H9 (cell line): ENCODE results near the gene NFE2. TPM values are rescaled to one million over a fixed set of nuclear protein-coding genes. Genes with fewer than 3 reads are reported as not detected.

Experiments
- DNase-seq: peaks from one replicate; pipeline ENCODE4 v3.0.0-alpha.2; 2017
- H2AFZ ChIP-seq: one replicate; pipeline ENCODE4 v1.6.1; 2013; ENCODE audit warnings: mild to moderate bottlenecking, low read length, control low read depth, moderate library complexity
- H2AK5ac ChIP-seq: 2 replicates; pipeline ENCODE4 v1.6.1; 2013; ENCODE audit warnings: low read length, control low read depth, mixed read lengths; ENCODE audit not compliant: insufficient read length
- H2BK120ac ChIP-seq: one replicate; pipeline ENCODE4 v1.6.1; 2013; ENCODE audit warnings: low read depth, mild to moderate bottlenecking, low read length, control low read depth, inconsistent platforms; ENCODE audit not compliant: poor library complexity, severe bottlenecking
- H2BK12ac ChIP-seq: 2 replicates; pipeline ENCODE4 v1.6.1; 2013; ENCODE audit warnings: low read length, control low read depth, mixed read lengths, low read depth; ENCODE audit not compliant: insufficient read length
- H2BK15ac ChIP-seq: 2 replicates; pipeline ENCODE4 v1.6.1; 2013; ENCODE audit warnings: low read depth, low read length, control low read depth
- H2BK20ac ChIP-seq: one replicate; pipeline ENCODE4 v1.6.1; 2013; ENCODE audit warnings: low read depth, mild to moderate bottlenecking, low read length, control low read depth, inconsistent platforms; ENCODE audit not compliant: poor library complexity, severe bottlenecking
- H2BK5ac ChIP-seq: 2 replicates; pipeline ENCODE4 v1.6.1; 2013; ENCODE audit warnings: low read length, control low read depth, mixed read lengths; ENCODE audit not compliant: insufficient read length
- H3K14ac ChIP-seq: 2 replicates; pipeline ENCODE4 v1.6.1; 2013; ENCODE audit warnings: low read length, control low read depth; ENCODE audit not compliant: insufficient read depth
- H3K18ac ChIP-seq: 2 replicates; pipeline ENCODE4 v1.6.1; 2013; ENCODE audit warnings: low read depth, mild to moderate bottlenecking, mixed read lengths, low read length, control low read depth; ENCODE audit not compliant: insufficient read length
- H3K23ac ChIP-seq: 2 replicates; pipeline ENCODE4 v1.6.1; 2013; ENCODE audit warnings: low read length, control low read depth, mixed read lengths, low read depth; ENCODE audit not compliant: insufficient read length
- H3K23me2 ChIP-seq: 2 replicates; pipeline ENCODE4 v1.6.1; 2013; ENCODE audit warnings: low read depth, mild to moderate bottlenecking, mixed read lengths, low read length, control low read depth; ENCODE audit not compliant: insufficient read length, poor library complexity, severe bottlenecking
- H3K27ac ChIP-seq: 2 replicates; pipeline ENCODE4 v1.5.1; 2013; ENCODE audit warnings: low read length, control low read depth, mixed read lengths, low read depth; ENCODE audit not compliant: insufficient read length
- H3K27me3 ChIP-seq: 2 replicates; pipeline ENCODE4 v1.6.1; 2013; ENCODE audit warnings: low read length, control low read depth, inconsistent platforms; ENCODE audit not compliant: insufficient read depth
- H3K4ac ChIP-seq: 2 replicates; pipeline ENCODE4 v1.6.1; 2013; ENCODE audit warnings: low read depth, mild to moderate bottlenecking, control low read depth, inconsistent platforms, low read length, moderate library complexity
- H3K4me1 ChIP-seq: 2 replicates; pipeline ENCODE4 v1.6.1; 2013; ENCODE audit warnings: low read length, control low read depth, inconsistent platforms; ENCODE audit not compliant: insufficient read depth
- H3K4me2 ChIP-seq: 2 replicates; pipeline ENCODE4 v1.6.1; 2013; ENCODE audit warnings: low read length, control low read depth, mixed read lengths; ENCODE audit not compliant: insufficient read length, insufficient read depth
- H3K56ac ChIP-seq: 2 replicates; pipeline ENCODE4 v1.6.1; 2013; ENCODE audit warnings: low read depth, mild to moderate bottlenecking, mixed read lengths, low read length, control low read depth; ENCODE audit not compliant: insufficient read length
- H3K79me1 ChIP-seq: 2 replicates; pipeline ENCODE4 v1.6.1; 2013; ENCODE audit warnings: low read depth, mild to moderate bottlenecking, moderate library complexity, low read length, control low read depth, inconsistent platforms; ENCODE audit not compliant: insufficient read depth, poor library complexity, severe bottlenecking
- H3K79me2 ChIP-seq: 2 replicates; pipeline ENCODE4 v1.6.1; 2013; ENCODE audit warnings: low read length, control low read depth, inconsistent platforms; ENCODE audit not compliant: insufficient read depth
- H3K9ac ChIP-seq: 2 replicates; pipeline ENCODE4 v1.6.1; 2013; ENCODE audit warnings: low read length, control low read depth, mixed read lengths; ENCODE audit not compliant: insufficient read length; ENCODE audit errors: extremely low read depth
- H3K9me3 ChIP-seq: one replicate; pipeline ENCODE4 v1.6.1; 2013; ENCODE audit warnings: low read depth, low read length, inconsistent platforms; ENCODE audit not compliant: control insufficient read depth
- H3T11ph ChIP-seq: one replicate; pipeline ENCODE4 v1.6.1; 2013; ENCODE audit warnings: mild to moderate bottlenecking, low read length, control low read depth, inconsistent platforms
- H4K20me1 ChIP-seq: one replicate; pipeline ENCODE4 v1.6.1; 2013; ENCODE audit not compliant: control insufficient read depth, insufficient read length, insufficient read depth
- H4K5ac ChIP-seq: 2 replicates; pipeline ENCODE4 v1.6.1; 2013; ENCODE audit warnings: low read depth, mild to moderate bottlenecking, mixed read lengths, low read length, control low read depth; ENCODE audit not compliant: insufficient read length
- H4K8ac ChIP-seq: replicated peaks from 2 replicates; pipeline ENCODE4 v1.6.1; 2013; ENCODE audit warnings: low read length, control low read depth, mixed read lengths, low read depth; ENCODE audit not compliant: insufficient read length
- H4K91ac ChIP-seq: 2 replicates; pipeline ENCODE4 v1.6.1; 2013; ENCODE audit warnings: low read depth, mild to moderate bottlenecking, moderate library complexity, mixed read lengths, low read length, control low read depth; ENCODE audit not compliant: insufficient read length
- H3K27ac Mint-ChIP-seq, 3 experiments: 2 replicates in 2 of 3; 3 replicates in 1 of 3; pipeline ENCODE4 v1.8.0; 2020 to 2021; ENCODE audit warnings: mixed read lengths in 3 of 3, mild to moderate bottlenecking in 1 of 3, moderate library complexity in 1 of 3
- H3K27me3 Mint-ChIP-seq: 2 replicates; pipeline ENCODE4 v1.8.0; 2021; ENCODE audit warnings: low read depth, mild to moderate bottlenecking, moderate library complexity, mixed read lengths
- H3K36me3 Mint-ChIP-seq, 3 experiments: 2 replicates in 2 of 3; 3 replicates in 1 of 3; pipeline ENCODE4 v1.8.0; 2020 to 2021; ENCODE audit warnings: low read depth in 3 of 3, mixed read lengths in 3 of 3; ENCODE audit not compliant: insufficient read depth in 1 of 3
- H3K4me1 Mint-ChIP-seq, 2 experiments: 2 replicates each; pipeline ENCODE4 v1.8.0; 2020; ENCODE audit warnings: mixed read lengths in 2 of 2
- H3K4me3 Mint-ChIP-seq, 2 experiments: 2 replicates in 1 of 2; 3 replicates in 1 of 2; pipeline ENCODE4 v1.8.0; 2020 to 2021; ENCODE audit warnings: mild to moderate bottlenecking in 2 of 2, mixed read lengths in 2 of 2, moderate library complexity in 1 of 2
- H3K9me3 Mint-ChIP-seq, 2 experiments: 2 replicates in 1 of 2; 3 replicates in 1 of 2; pipeline ENCODE4 v1.8.0; 2020; ENCODE audit warnings: mild to moderate bottlenecking in 2 of 2, mixed read lengths in 2 of 2, moderate library complexity in 1 of 2
- CTCF ChIP-seq: fragments of 200-600 bp; sonication (generic); conservative IDR thresholded peaks from 3 replicates; pipeline ENCODE4 v1.8.0; 2021; ENCODE audit warnings: antibody characterized with exemption, mild to moderate bottlenecking
- WGBS: extraction: QIAGEN DNeasy Blood & Tissue Kit; methylation state at CpG from one replicate; pipeline ENCODE4 v1.1.7; 2013; ENCODE audit warnings: missing lambda C conversion rate, low lambda C conversion rate, mixed read lengths; ENCODE audit not compliant: insufficient read length; ENCODE audit errors: extremely low coverage; 5-methylcytosine and 5-hydroxymethylcytosine counted together
- total RNA-seq: library from RNA; stranded (reverse); gene quantifications from 2 replicates; pipeline ENCODE4 v1.2.1, GENCODE V29; 2021

Gene NFE2
- total RNA-seq, 1 experiment from 2014 or later: 1.2 TPM

GRCh38 chr12:54259194-54260011 lies 41.4 kb downstream of the NFE2 start:
- Histone ChIP-seq H4K5ac (no peak overlapping the region), H3K14ac (peak overlapping the region; percentile 96; the same call in 1 of the 2 replicates), H4K20me1 (no peaks in the 10 kb centered on the region), H2BK12ac (no peak overlapping the region), H3K27ac (peak overlapping the region; percentile 99), H3T11ph (peak overlapping the region; percentile 99), H3K4me2 (peak overlapping the region; percentile 88), H3K79me2 (no peaks in the 10 kb centered on the region; the same call in 1 of the 2 replicates), H3K79me1 (no peaks in the 10 kb centered on the region), H3K23ac (no peak overlapping the region), H3K4ac (peak overlapping the region; percentile 62; the same call in 1 of the 2 replicates), H3K9ac (peak overlapping the region; percentile 94), H3K23me2 (peaks cover 3% of the 10 kb centered on the region), H3K18ac (peak overlapping the region; percentile 99), H2BK5ac (peak overlapping the region; percentile 95), H2AFZ (no peak overlapping the region), H2BK15ac (no peak overlapping the region), H2AK5ac (no peak overlapping the region), H2BK120ac (peak overlapping the region; percentile 98), H3K56ac (peak overlapping the region; percentile 93), H3K4me1 (peaks cover 14% of the 10 kb centered on the region; the same call in 1 of the 2 replicates), H4K91ac (no peak overlapping the region), H4K8ac (no peak overlapping the region), H2BK20ac (peak overlapping the region; percentile 99), H3K9me3 (no peaks in the 10 kb centered on the region), H3K27me3 (no peaks in the 10 kb centered on the region)
- Mint-ChIP-seq H3K4me1 (peaks cover 44 to 59% of the 10 kb centered on the region in 2 experiments), H3K36me3 (peaks cover 30 to 37% (median 34%) of the 10 kb centered on the region in 3 experiments), H3K27ac (peak overlapping the region; percentile 98 to 100 (median 99)), H3K9me3 (0 out of 5 replicates have a peak, but pooled peaks cover 0 to 5% of the 10 kb centered on the region in 2 experiments), H3K27me3 (no peaks in the 10 kb centered on the region), H3K4me3 (peak overlapping the region; percentile 73 to 82)
- TF ChIP-seq CTCF: no peak
- WGBS: no CpG with 5 or more reads among the region's 11 CpGs
- DNase-seq: peak; percentile 98
